HG03439 (cell line): Measurements from ENCODE around the gene LIN37.

Experiments
- ATAC-seq: cut with Tn5 transposase; IDR thresholded peaks from one replicate; pipeline ENCODE4 v1.9.1; 2021; ENCODE audit warnings: mild to moderate bottlenecking, moderate library complexity; ENCODE audit not compliant: unreplicated experiment

LIN37 gene, protein sequence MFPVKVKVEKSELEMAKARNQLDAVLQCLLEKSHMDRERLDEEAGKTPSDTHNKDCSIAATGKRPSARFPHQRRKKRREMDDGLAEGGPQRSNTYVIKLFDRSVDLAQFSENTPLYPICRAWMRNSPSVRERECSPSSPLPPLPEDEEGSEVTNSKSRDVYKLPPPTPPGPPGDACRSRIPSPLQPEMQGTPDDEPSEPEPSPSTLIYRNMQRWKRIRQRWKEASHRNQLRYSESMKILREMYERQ

DNA sequence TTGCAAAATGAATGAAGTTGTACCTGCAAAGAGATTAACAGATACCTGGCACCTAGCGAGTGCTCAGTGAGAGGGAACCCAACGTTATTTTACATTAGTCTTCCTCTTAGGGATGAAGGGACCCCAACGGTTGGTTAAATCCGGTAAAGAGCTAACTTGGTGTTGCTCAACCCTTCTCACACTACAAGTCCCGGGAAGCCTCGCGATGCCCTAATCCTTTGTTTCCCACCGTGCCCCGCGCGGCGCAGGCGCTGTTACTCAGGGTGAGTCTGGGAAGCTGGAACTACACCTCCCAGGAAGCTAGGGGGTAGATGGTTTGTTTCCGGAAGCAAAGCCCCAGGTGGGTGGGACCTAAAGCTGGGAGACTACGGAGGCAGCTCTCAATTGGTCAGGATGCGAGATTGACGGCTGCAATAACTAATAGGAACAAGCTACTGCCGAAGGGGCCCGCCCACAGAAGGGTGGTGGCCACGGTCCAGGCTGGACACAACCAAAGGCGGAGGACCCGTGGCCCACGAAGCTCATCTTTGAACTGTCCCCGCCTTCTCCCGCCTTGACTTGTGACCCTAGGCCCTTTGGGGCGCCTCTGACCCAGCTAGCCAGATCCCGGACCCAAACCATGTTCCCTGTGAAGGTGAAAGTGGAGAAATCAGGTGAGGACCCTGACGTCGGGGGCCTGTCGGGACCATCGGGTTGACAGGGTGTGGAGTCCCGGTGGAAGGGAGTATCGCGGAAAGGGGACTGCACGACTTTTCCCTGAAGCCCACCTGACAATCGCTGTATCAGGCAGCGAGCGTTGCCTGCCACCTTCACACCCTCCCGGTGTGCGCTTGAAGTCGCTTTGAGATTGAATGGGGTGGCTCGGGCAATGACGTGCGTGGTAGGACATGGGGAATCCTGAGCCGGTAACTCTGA is at the start of gene LIN37:
LIN37 (plus strand) TSS at position 471 of the 915 bp plus-strand sequence; CDS start at position 620, 149 bp downstream.
- ATAC-seq: peak; percentile 70

DNA sequence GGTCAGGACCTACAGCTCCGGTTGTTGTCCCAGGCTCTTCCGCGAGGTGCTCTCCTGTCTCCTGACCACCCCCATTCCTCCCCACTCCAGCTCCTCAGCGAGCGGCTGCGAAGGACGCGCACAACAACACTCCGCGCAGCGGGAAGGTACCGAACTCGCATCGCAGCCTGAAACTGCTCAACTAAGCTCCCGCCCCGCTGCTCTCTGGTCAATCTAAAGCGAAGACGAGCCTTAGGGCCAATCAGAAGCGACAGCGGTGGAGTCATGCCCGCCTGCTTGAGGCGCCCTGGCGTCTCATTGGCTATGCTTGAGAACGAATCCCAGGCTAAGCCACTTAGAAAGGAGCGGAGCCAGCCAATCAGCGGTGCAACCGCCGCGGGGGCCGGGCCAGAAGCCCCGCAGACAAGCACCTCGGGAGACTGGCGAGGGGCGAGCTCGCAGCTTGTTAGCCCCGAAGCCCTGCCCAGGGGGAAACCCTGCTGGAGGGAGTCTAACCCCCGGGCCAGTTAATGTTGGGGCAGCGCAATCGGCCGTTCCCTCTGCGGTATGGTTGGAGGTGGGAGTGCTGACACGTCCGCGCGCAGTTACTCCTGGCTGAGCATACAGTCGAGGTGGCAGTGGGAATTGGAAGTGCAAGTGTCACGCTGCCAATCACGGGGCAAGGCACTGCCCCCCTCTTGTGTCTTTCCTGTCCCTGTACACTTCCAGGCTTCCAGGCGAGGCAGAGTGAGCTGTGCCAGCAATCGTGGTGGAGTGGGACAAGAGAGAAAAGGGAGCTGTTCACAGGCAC is 46.0 kb upstream of the LIN37 start:
- peak; percentile 93 for ATAC-seq

DNA sequence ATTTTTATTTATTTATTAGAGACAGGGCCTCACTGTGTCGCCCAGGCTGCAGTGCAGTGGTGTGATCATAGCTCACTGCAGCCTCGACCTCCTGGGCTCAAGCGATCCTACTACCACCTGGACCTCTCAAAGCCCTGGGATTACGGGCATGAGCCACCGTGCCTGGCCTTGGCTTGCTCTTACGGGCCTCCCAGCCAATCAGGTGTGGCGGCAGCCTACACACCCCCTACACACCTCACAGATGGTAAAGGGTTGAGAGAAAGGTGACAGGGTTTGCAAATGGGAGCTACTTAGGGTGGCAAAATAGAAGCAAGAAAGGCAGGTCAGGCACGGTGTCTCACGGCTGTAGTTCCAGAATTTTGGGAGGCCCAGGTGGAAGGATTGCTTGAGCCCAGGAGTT is 45.0 kb upstream of the LIN37 start:
- no peak for ATAC-seq

DNA sequence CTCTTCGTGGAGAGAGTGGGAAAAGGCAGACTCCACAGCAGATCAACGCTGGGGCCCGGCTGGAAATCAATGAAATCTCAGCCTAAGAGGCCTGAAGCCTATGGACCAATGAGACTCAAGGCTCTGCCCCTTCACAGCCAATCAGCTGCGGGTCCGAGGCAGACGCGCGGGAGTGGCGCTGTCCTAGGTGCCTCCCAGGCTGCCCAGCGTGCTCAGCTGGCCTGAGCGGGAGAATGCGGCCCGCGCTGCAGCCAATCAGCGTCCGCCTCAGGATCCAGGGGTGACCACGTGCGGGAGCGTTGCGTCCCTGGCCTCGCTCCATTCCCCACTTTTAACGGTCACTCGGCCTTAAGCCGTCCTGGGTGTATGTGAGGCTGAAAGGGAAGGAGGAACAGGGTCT is 44.2 kb upstream of the LIN37 start, which contains the start of gene ZBTB32:
ZBTB32 (plus strand) TSS at position 341 of the 400 bp plus-strand sequence. CDS start 10,069 bp downstream, outside the sequence.
- no peak for ATAC-seq

DNA sequence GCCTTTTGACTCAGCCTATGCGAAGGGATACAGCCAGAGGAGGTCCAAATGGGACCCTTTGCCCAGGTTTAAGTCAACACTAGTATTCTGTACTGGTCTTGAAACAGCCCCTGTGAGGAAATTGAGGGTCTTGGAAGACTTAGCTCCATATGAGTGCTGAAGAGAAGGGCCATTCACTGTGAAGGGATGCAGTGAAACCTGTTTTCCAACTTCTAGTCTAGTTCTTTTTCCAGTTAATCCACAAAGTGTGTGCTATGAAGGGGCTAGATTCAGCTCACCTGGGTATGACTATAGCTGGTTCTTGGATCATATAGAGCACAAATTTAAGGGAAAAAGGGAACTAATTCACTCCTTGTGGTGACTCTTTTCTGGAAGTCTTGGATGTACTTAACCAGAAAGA is 40.0 kb upstream of the LIN37 start:
- ATAC-seq: no peak

DNA sequence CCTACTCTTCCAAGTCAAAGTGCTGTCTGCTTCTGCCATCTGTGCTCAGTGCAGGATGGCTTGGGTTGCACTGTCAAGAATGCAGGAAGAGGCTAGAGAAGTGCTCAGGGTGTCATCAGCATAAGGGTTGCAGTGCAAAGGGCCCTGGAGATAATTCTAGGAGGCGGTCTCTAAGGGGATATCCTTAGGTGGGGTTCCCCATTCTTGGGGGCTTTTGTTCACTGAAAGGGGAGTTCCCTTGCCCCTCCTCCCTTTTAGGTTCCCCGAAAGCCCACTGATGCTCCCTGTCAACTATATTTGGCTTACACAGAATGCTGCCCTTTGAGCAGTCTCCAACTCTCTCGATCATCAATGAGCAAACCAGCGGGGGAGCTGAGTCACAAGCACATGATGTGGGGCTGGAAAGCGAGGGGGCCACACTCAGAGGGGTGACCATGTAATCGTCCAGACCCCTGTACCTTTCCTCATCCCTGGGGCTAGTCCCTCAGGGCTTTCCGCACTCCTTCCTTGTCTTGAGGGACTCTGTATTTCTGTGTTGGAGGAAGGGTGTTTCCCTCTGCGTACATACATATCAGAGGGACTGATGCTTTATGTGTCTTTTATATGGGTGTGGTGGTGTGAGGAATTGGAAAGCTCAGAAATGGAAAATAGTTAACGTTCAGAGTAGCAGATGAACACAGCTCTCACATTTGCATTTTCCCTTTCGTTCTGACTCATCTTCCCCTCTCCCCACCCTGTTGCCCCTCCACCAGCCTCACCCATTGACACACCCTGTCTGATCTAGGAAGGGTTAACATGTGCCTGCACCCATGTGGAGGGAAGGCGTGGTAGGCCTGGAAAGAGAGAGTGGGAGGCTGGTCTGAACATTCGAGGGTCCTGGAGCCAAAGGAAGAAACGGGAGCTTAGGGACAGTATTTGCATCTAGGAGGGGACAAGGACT is 37.3 kb upstream of the LIN37 start:
- peak; percentile 28 for ATAC-seq

DNA sequence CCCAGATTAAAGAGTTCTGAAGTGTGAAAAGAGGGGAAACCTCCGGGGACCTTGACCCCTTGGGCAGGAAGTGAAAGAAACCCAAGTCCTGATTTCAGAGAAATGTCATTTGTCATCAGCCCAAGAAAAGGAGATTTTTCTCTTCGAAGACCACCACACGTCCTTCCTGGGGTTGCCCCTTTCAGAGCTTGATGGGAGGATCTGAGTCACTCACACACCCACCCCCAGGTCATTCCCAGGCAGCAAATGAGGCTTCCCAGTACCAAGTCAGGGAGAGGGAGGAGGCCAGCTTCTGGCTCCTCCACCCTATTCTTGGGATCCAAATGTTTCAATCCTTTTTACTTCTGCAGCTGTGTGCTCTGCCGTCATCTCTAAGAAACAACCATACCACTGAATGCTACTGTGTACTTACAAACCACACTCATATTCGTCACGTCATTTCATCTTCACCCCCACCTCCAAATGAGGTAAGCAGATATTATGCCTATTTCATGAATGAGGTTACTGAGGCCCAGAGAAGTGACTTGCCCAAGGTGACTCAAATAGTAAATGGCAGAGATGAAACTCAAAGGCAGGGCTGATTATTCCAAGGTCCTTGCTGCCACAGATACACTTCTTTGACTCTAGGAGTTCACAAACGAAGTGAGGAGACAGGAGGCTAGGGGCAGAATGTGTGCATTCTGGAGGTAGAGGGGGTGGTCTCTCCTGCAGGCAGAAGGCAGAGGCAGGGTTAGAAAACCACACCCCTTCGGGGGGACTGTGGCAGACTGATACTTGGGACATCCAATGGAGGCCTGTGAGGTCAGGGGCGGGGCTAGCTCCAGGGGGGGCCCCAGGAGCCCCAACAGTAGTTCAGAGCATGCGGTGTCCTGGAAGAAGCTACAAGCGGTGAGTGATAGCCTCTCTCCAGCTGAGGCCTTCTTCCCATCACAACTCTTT is 35.5 kb upstream of the LIN37 start:
- ATAC-seq: no peak

DNA sequence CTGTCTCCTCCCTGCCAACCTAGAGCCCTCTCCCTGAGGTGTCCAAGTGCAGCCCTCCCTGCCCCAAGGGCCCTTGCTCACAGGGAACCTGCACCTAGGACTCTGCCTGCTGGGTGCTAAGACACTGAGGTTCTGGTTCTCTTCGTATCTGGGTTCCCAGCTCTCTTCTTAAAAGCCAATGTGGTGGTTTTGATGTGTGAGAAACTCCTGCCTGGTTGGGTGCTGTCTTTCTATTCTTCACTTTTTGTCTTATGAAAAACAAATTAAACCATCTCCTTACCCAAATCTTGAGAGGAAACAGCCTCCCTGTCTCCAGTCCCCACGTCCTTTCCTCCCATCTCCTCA is 34.9 kb upstream of the LIN37 start:
- no peak for ATAC-seq

DNA sequence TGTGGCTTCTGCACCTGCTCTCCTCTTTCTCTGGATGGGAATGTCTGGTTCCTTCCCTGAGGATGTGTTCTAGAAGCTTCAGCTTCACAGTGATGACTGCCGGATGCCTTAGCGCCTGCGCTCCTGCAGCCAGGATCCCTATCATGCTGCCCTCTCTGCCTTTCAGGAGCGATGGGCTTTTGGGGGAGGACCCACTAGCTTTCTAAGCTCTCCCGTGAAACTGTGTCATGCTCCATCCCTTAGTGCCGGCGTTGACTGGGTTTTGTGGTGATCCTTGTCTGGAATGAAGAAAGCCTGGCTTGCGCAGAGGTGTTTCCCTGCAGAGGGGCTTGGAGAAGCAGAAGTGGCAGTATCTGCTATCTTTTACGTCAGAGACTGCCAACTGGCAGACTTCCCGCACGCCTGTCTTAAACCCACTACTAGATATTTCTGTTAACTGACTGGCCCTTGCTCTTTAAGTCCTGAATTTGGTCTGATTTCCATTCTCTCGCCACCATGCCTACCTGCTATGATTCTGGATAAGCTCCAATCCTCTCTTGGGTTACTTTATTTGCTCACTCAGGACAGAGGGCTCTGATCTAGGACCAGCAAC is 34.4 kb upstream of the LIN37 start:
- ATAC-seq: no peak

DNA sequence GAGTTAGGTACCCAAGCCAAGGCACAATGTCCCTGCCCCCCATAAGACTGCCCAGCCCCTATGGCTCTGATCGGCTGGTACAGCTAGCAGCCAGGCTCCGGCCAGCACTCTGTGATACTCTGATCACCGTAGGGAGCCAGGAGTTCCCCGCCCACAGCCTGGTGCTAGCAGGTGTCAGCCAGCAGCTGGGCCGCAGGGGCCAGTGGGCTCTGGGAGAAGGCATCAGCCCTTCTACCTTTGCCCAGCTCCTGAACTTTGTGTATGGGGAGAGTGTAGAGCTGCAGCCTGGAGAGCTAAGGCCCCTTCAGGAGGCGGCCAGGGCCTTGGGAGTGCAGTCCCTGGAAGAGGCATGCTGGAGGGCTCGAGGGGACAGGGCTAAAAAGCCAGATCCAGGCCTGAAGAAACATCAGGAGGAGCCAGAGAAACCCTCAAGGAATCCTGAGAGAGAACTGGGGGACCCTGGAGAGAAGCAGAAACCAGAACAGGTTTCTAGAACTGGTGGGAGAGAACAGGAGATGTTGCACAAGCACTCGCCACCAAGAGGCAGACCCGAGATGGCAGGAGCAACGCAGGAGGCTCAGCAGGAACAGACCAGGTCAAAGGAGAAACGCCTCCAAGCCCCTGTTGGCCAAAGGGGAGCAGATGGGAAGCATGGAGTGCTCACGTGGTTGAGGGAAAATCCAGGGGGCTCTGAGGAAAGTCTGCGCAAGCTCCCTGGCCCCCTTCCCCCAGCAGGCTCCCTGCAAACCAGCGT is 33.6 kb upstream of the LIN37 start:
- no peak for ATAC-seq

DNA sequence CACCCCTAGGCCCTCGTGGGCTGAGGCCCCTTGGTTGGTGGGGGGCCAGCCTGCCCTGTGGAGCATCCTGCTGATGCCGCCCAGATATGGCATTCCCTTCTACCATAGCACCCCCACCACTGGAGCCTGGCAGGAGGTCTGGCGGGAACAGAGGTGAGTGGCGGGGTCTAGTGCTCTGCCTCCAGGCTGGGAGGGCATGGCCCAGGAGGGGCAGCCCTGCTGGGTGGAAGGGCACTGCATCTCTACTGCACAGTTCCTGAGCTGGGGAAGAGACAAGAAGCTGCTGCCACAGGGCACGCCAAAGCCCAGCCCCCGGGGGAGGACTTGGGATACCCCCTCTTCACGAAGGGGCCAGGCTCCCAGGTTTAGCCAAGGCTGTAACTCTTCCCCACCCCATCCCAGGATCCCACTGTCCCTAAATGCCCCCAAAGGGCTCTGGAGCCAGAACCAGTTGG is 33.0 kb upstream of the LIN37 start:
- no peak for ATAC-seq

DNA sequence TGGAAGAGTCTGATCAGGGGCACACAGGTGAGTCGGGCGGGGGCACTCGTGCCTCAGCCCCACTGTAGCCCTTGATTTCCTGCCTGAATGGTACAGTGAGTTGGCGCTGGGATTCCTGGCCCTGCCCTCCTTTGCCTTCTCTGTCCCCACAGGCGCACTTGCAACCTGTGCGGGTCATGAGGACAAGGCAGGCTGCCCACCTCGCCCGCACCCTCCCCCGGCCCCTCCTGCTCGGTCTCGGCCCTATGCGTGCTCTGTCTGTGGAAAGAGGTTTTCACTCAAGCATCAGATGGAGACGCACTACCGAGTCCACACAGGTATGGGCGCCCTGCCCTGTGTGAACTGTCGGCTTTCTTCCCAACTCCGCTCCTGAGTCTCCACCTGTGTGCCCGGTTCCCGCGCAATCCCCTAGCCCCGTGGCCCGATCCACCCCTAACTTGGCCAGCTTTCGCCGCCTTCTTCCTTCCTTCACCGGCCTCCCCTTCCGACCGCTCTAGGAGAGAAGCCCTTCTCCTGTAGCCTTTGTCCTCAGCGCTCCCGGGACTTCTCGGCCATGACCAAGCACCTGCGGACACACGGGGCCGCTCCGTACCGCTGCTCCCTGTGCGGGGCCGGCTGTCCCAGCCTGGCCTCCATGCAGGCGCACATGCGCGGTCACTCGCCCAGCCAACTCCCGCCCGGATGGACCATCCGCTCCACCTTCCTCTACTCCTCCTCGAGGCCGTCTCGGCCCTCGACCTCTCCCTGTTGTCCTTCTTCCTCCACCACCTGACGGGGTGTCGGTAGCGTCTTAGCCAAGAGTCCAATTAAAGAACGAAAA is 32.2 kb upstream of the LIN37 start:
- peak; percentile 4 for ATAC-seq

DNA sequence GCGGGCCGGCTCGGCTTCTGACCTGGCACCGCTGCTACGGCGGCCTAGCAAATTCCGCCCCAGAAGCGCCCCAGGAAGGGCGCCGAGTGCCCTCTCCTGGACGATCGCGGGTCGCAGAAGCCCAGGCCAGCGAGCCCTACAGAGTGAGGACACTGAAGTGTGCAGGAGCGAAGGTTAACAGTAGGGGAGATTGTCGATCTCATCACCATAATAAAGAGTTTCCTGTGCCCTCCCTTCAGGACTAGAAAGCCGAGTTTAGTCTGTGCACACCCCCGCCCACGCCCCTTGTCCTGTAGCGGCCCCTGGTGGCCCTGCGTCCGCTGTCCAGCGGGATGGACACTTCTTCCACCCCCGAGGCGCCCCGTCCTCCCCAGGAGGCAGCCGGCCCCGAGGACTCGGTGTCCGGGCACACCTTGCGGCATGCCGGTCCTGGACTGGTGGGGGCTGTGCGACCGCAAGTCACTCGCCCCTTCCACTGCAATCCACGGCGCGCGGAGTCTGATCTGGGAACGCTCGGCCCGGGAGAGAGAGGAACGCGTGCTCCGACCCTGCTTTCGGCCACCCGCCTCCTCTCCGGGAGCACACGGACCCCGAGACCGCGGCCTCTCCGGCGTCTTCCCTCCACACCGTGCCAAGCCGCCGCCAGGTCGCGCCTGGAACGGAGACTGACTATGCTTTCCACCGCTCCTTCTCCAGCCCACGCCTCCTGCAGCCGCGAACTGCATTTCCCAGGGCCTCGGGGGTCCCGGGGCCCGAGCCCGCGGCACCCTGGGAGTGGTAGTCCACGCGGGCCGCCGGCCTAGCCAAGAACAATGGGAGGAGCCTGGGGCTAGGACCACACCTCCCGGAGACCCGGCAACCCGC is 31.3 kb upstream of the LIN37 start:
- ATAC-seq: peak; percentile 61

DNA sequence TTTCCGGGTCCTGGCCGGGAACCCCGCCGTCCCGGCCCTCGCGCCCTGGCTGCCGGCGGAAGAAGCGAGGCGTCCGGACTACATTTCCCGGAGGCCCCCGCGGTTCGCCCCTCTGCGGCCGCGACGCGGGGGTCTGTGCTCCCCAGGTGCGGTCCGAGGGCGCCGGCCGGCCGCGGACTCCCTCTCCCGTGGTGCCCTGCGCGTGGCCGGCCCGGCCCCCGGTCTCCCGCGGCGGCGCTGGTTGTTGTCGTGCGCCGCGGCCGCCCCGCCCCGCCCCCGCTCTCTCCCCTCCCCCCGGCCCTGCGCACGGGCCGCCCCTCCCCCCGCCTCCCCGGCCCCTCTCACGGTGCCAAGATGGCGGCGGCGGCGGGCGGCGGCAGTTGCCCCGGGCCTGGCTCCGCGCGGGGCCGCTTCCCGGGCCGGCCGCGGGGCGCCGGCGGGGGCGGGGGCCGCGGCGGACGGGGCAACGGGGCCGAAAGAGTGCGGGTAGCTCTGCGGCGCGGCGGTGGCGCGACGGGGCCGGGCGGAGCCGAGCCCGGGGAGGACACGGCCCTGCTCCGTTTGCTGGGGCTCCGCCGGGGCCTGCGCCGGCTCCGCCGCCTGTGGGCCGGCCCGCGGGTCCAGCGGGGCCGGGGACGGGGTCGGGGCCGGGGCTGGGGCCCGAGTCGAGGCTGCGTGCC is 30.6 kb upstream of the LIN37 start, which contains the start of gene KMT2B:
KMT2B (plus strand) TSS at position 339 of the 680 bp plus-strand sequence; CDS start at position 355, 16 bp downstream.
- peak; percentile 0 for ATAC-seq

DNA sequence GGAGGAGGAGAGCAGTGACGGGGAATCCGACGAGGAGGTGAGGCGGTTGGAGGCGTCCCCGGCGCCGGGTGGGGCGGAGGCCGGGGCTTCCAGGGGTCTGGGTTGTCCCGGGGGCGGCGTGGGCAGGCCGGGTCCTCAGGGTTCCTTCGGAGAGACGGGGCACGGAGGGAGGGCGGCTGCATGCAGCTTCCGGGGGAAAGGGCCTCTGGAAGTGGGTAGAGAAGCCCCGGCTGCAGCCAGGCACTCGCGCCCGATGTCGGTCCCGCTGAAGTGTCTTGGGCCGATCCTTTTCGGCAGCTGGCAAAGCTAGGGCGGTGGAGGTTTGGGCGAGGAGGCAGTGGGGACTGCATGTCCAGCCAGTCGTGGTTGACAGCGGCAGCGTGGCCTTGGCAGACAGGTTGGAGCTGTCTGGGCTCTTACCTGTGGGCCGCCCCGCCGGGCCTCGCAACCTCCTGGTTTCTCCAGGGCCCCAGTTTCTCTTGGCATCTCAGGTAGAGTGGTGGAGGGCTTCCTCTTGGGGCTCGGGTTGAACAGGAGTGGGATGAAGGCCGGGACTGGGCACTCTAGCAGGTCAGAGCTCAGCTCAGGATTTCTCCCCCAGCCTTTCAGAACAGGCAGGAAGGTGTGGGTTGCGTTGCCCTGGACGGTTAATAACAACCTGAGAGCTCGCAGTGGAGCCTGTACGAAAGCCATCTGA is 29.9 kb upstream of the LIN37 start:
- no peak for ATAC-seq
